Mesendoderm (in vitro differentiated cells): Measurements from ENCODE around the gene KCNQ1.

Source experiments
- DNase-seq: peaks from one replicate; pipeline ENCODE4 v3.0.0; 2013
- H2AK5ac ChIP-seq: 2 replicates; pipeline ENCODE4 v1.6.1; 2013; ENCODE audit warnings: low read length, inconsistent platforms
- H2BK120ac ChIP-seq: 2 replicates; pipeline ENCODE4 v1.6.1; 2013; ENCODE audit warnings: low read depth, mild to moderate bottlenecking, low read length, moderate library complexity, mixed read lengths
- H2BK15ac ChIP-seq: replicated peaks from 2 replicates; pipeline ENCODE4 v1.6.1; 2013; ENCODE audit warnings: low read depth, mild to moderate bottlenecking, moderate library complexity
- H2BK5ac ChIP-seq: 2 replicates; pipeline ENCODE4 v1.6.1; 2013; ENCODE audit warnings: low read length, inconsistent platforms
- H3K18ac ChIP-seq: 2 replicates; pipeline ENCODE4 v1.6.1; 2013; ENCODE audit warnings: mild to moderate bottlenecking, low read length, mixed read lengths
- H3K23ac ChIP-seq: one replicate; pipeline ENCODE4 v1.6.1; 2013; ENCODE audit warnings: low read length
- H3K27ac ChIP-seq: 2 replicates; pipeline ENCODE4 v1.5.1; 2013; ENCODE audit warnings: low read depth, mild to moderate bottlenecking, inconsistent platforms, low read length, moderate library complexity
- H3K27me3 ChIP-seq: 2 replicates; pipeline ENCODE4 v1.6.1; 2013; ENCODE audit warnings: low read length, control low read depth, mild to moderate bottlenecking, inconsistent platforms; ENCODE audit not compliant: insufficient read depth, poor library complexity
- H3K36me3 ChIP-seq: 2 replicates; pipeline ENCODE4 v1.6.1; 2013; ENCODE audit warnings: low read length, inconsistent platforms; ENCODE audit not compliant: control insufficient read depth, insufficient read depth
- H3K4ac ChIP-seq: one replicate; pipeline ENCODE4 v1.6.1; 2013; ENCODE audit warnings: low read depth, mild to moderate bottlenecking, low read length, moderate library complexity
- H3K4me1 ChIP-seq: 2 replicates; pipeline ENCODE4 v1.6.1; 2013; ENCODE audit warnings: low read depth, low read length, inconsistent platforms; ENCODE audit not compliant: control insufficient read depth
- H3K4me2 ChIP-seq: 2 replicates; pipeline ENCODE4 v1.6.1; 2013; ENCODE audit warnings: low read length
- H3K4me3 ChIP-seq: 2 replicates; pipeline ENCODE4 v1.5.1; 2013; ENCODE audit warnings: mild to moderate bottlenecking, low read length
- H3K56ac ChIP-seq: one replicate; pipeline ENCODE4 v1.6.1; 2013; ENCODE audit warnings: low read length
- H3K79me1 ChIP-seq: 2 replicates; pipeline ENCODE4 v1.6.1; 2013; ENCODE audit warnings: low read length, inconsistent platforms
- H3K79me2 ChIP-seq: 2 replicates; pipeline ENCODE4 v1.6.1; 2013; ENCODE audit warnings: mild to moderate bottlenecking, low read length; ENCODE audit not compliant: control insufficient read depth, insufficient read depth
- H3K9ac ChIP-seq: 2 replicates; pipeline ENCODE4 v1.6.1; 2013; ENCODE audit warnings: low read length, inconsistent platforms
- H4K5ac ChIP-seq: one replicate; pipeline ENCODE4 v1.6.1; 2013; ENCODE audit warnings: low read length
- H4K8ac ChIP-seq: one replicate; pipeline ENCODE4 v1.6.1; 2013; ENCODE audit warnings: low read depth, mild to moderate bottlenecking, control low read depth, low read length, moderate library complexity
- WGBS: extraction: QIAGEN DNeasy Blood & Tissue Kit; methylation state at CpG from one replicate; pipeline ENCODE4 v1.1.7; 2013; ENCODE audit warnings: low lambda C conversion rate, missing lambda C conversion rate; ENCODE audit not compliant: insufficient coverage; ENCODE audit errors: extremely low coverage; 5-methylcytosine and 5-hydroxymethylcytosine counted together

The KCNQ1 gene

GRCh38 chr11:2881076-2881980, 436.5 kb downstream of the KCNQ1 start:
- Histone ChIP-seq H3K9ac (no peak overlapping the region), H3K4me3 (no peak overlapping the region), H3K79me2 (no peaks in the 10 kb centered on the region), H3K27me3 (peaks cover 5% of the 10 kb centered on the region), H3K4me1 (peaks cover under 1% of the 10 kb centered on the region), H2BK120ac (no peak overlapping the region), H2BK15ac (no peak overlapping the region), H4K8ac (no peak overlapping the region), H3K23ac (no peak overlapping the region), H3K79me1 (no peaks in the 10 kb centered on the region), H2AK5ac (no peak overlapping the region), H4K5ac (no peak overlapping the region), H3K36me3 (no peaks in the 10 kb centered on the region), H3K4me2 (no peak overlapping the region), H3K18ac (no peak overlapping the region), H3K4ac (no peak overlapping the region), H2BK5ac (no peak overlapping the region), H3K27ac (no peak overlapping the region), H3K56ac (no peak overlapping the region)
- no peak for DNase-seq
- WGBS: no CpG with 5 or more reads among the region's 19 CpGs

- H3K27ac ChIP-seq: no peak overlapping the region
- no peak overlapping the region for H2BK120ac ChIP-seq
- no peak overlapping the region for H3K4me2 ChIP-seq
- no peak overlapping the region for H3K56ac ChIP-seq
- no peak overlapping the region for H3K9ac ChIP-seq
- no peak overlapping the region for H3K18ac ChIP-seq
- no peak for DNase-seq
- no peak overlapping the region for H3K4ac ChIP-seq
- H3K4me3 ChIP-seq: no peak overlapping the region
- no peak overlapping the region for H3K23ac ChIP-seq
- H3K27me3 ChIP-seq: peaks cover 5% of the 10 kb centered on the region
- no CpG with 5 or more reads among the region's 12 CpGs for WGBS
- no peak overlapping the region for H2AK5ac ChIP-seq
- no peak overlapping the region for H4K5ac ChIP-seq
- no peak overlapping the region for H2BK15ac ChIP-seq
- H3K79me1 ChIP-seq: no peaks in the 10 kb centered on the region
- peaks cover 2% of the 10 kb centered on the region for H3K4me1 ChIP-seq
- no peaks in the 10 kb centered on the region for H3K79me2 ChIP-seq
- no peak overlapping the region for H4K8ac ChIP-seq
- no peak overlapping the region for H2BK5ac ChIP-seq
- no peaks in the 10 kb centered on the region for H3K36me3 ChIP-seq
These were observed 437.2 kb downstream of the KCNQ1 start for GRCh38 chr11:2881981-2882375.

GRCh38 chr11:2882396-2883110, 437.7 kb downstream of the KCNQ1 start:
- Histone ChIP-seq H3K27me3 (peaks cover 5% of the 10 kb centered on the region), H2AK5ac (no peak overlapping the region)
- no CpG with 5 or more reads among the region's 11 CpGs for WGBS

GRCh38 chr11:2883640-2883978, 438.8 kb downstream of the KCNQ1 start:
- no peaks in the 10 kb centered on the region for H3K79me1 ChIP-seq
- peak overlapping the region; percentile 68 for H3K9ac ChIP-seq
- no peaks in the 10 kb centered on the region for H3K36me3 ChIP-seq
- no peak overlapping the region for H3K27ac ChIP-seq
- H3K4ac ChIP-seq: no peak overlapping the region
- no peak overlapping the region for H3K18ac ChIP-seq
- peak overlapping the region; percentile 20 for H3K4me3 ChIP-seq
- no CpG with 5 or more reads among the region's 24 CpGs for WGBS
- no peak overlapping the region for H3K23ac ChIP-seq
- H3K56ac ChIP-seq: peak overlapping the region; percentile 67
- H3K27me3 ChIP-seq: peaks cover 5% of the 10 kb centered on the region
- H2BK5ac ChIP-seq: no peak overlapping the region
- no peaks in the 10 kb centered on the region for H3K79me2 ChIP-seq
- H2AK5ac ChIP-seq: no peak overlapping the region
- H4K8ac ChIP-seq: no peak overlapping the region
- peak overlapping the region; percentile 52 for H3K4me2 ChIP-seq
- H2BK15ac ChIP-seq: no peak overlapping the region
- no peak overlapping the region for H2BK120ac ChIP-seq
- no peak for DNase-seq
- no peak overlapping the region for H4K5ac ChIP-seq
- peaks cover 2% of the 10 kb centered on the region for H3K4me1 ChIP-seq

More at GRCh38 chr11:2882396-2883110, 437.7 kb downstream of the KCNQ1 start:
- Histone ChIP-seq H3K23ac (no peak overlapping the region), H3K27ac (no peak overlapping the region), H4K5ac (no peak overlapping the region), H3K4me1 (peaks cover 2% of the 10 kb centered on the region), H3K36me3 (no peaks in the 10 kb centered on the region), H2BK15ac (no peak overlapping the region), H3K9ac (no peak overlapping the region), H3K79me1 (no peaks in the 10 kb centered on the region), H4K8ac (no peak overlapping the region), H3K4ac (no peak overlapping the region), H3K18ac (no peak overlapping the region), H3K56ac (no peak overlapping the region), H3K4me3 (no peak overlapping the region), H2BK5ac (no peak overlapping the region), H3K79me2 (no peaks in the 10 kb centered on the region), H3K4me2 (no peak overlapping the region), H2BK120ac (no peak overlapping the region)
- DNase-seq: no peak

- Histone ChIP-seq H3K79me1 (no peaks in the 10 kb centered on the region), H3K56ac (peak overlapping the region; percentile 67), H2BK15ac (no peak overlapping the region), H2BK5ac (no peak overlapping the region), H3K4me1 (peaks cover 2% of the 10 kb centered on the region), H4K8ac (no peak overlapping the region), H3K4ac (no peak overlapping the region), H3K36me3 (no peaks in the 10 kb centered on the region), H3K27me3 (peaks cover 5% of the 10 kb centered on the region), H3K9ac (peak overlapping the region; percentile 68), H3K23ac (no peak overlapping the region), H2AK5ac (no peak overlapping the region), H2BK120ac (no peak overlapping the region), H3K4me3 (peak overlapping the region; percentile 20), H3K18ac (peak overlapping the region; percentile 60), H3K79me2 (no peaks in the 10 kb centered on the region), H4K5ac (no peak overlapping the region), H3K4me2 (peak overlapping the region; percentile 54), H3K27ac (no peak overlapping the region)
- WGBS: no CpG with 5 or more reads among the region's 119 CpGs
- no peak for DNase-seq
These were observed 439.4 kb downstream of the KCNQ1 start for GRCh38 chr11:2883979-2884815.
